T-helper 2 cell treated with Interferon-gamma antibody and Interleukin-4, amounts not matched to agents 5 μg/mL and 100 μg/mL, for 36 hours (primary cell): ENCODE data around the gene HOXB2.
"Not testable (repeated sequence)": the region's sequence is repeated elsewhere in the genome, so short reads cannot be mapped to it uniquely, and the experiment has no call there.

Experiments used
- DNase-seq: peaks from one replicate; pipeline ENCODE4 v3.0.0; 2021; ENCODE audit warnings: low spot score
- H3K27ac Mint-ChIP-seq: one replicate; pipeline ENCODE4 v1.8.0; 2021; ENCODE audit warnings: mild to moderate bottlenecking, mixed read lengths
- H3K27me3 Mint-ChIP-seq: one replicate; pipeline ENCODE4 v1.8.0; 2021; ENCODE audit warnings: low read depth, mixed read lengths
- H3K36me3 Mint-ChIP-seq: one replicate; pipeline ENCODE4 v1.8.0; 2021; ENCODE audit warnings: low read depth, mixed read lengths
- H3K4me1 Mint-ChIP-seq: one replicate; pipeline ENCODE4 v1.8.0; 2021; ENCODE audit warnings: low read depth, mixed read lengths
- H3K4me3 Mint-ChIP-seq: one replicate; pipeline ENCODE4 v1.8.0; 2022; ENCODE audit warnings: mild to moderate bottlenecking, moderate library complexity, mixed read lengths
- H3K9me3 Mint-ChIP-seq: one replicate; pipeline ENCODE4 v1.8.0; 2021; ENCODE audit warnings: mixed read lengths

Gene HOXB2

DNA sequence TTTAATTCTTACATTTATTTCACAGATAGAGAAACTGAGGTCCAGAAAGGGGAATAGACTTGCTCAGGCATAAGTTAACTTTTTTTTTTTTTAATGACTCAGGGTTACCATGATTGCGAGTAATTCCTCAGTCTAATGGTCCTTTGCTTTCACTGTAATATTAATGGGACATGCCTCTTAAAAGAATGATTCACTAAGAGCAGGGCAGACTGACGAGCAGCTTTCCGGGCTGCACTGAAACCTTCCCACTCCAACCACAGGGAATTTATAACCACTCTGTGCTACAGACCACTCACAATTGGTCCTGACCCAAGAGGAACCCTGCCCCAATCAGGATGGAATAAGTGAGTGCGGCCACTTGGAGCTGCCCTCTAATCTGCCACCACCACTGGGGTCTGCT is 5.7 kb downstream of the HOXB2 start:
- Mint-ChIP-seq H3K36me3 (peaks cover 20% of the 10 kb centered on the region), H3K27ac (no peak overlapping the region), H3K27me3 (peaks cover 13% of the 10 kb centered on the region), H3K9me3 (no peaks in the 10 kb centered on the region), H3K4me3 (no peak overlapping the region), H3K4me1 (peaks cover 18% of the 10 kb centered on the region)
- DNase-seq = no peak

- H3K27ac Mint-ChIP-seq = no peak overlapping the region
These were observed 7.6 kb downstream of the HOXB2 start for GRCh38 chr17:48537316-48537715.

DNA sequence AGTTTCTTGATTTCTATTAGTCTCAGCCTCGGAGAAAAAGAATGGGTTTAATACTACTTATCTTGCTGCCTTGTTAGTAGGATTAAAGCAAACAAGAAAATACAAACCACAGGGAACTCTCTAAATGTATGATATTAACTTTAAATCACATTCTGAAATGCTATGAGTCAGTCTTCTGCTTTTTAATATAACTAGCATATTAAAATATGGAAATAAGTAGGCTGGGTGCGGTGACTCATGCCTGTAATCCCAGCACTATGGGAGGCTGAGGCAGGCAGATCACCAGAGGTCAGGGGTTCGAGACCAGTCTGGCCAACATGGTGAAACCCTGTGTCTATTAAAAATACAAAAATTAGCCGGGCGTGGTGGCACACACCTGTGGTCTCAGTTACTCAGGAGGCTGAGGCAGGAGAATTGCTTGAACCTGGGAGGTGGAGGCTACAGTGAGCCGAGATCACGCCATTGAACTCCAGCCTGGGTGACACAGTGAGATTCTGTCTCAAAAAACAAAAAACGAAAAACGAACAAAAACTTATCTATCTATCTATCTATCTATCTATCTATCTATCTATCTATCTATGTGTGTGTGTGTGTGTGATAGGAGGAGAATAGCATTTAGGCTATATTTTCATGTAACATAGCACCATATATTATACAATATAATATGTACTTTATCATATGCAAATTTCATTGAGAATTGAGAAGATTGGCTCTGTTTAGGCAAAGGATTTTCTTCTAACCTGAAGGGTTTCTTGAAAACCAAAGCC is 8.9 kb downstream of the HOXB2 start:
- not testable (repeated sequence) for H3K9me3 Mint-ChIP-seq, H3K36me3 Mint-ChIP-seq, H3K4me3 Mint-ChIP-seq, DNase-seq, H3K4me1 Mint-ChIP-seq, H3K27ac Mint-ChIP-seq
- peaks cover 10% of the 10 kb centered on the region for H3K27me3 Mint-ChIP-seq

More at GRCh38 chr17:48537316-48537715, 7.6 kb downstream of the HOXB2 start:
- Mint-ChIP-seq H3K4me1 (peaks cover 15% of the 10 kb centered on the region), H3K4me3 (no peak overlapping the region), H3K27me3 (peaks cover 13% of the 10 kb centered on the region), H3K36me3 (peaks cover 10% of the 10 kb centered on the region), H3K9me3 (no peaks in the 10 kb centered on the region)
- no peak for DNase-seq

DNA sequence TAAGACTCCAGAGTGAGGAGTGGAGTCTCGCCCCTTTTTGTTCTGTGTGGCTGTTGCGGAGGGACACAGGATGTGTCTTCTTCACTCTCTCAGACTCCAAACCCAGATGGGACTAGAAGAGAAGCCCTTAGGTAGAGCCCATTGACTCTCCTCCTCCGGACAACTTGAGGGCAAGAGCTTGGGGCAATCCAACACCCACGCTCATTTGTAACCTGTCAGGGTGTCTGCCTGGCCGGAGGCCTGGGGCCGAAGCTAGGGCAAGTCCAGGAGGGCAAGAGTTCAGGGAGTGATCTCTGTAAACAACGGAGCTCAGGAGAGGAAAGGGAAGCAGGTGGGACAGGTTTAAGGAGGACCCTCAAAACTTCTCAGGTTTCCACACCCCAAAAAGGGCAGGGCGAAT is 12.6 kb downstream of the HOXB2 start:
- H3K9me3 Mint-ChIP-seq = no peaks in the 10 kb centered on the region
- H3K36me3 Mint-ChIP-seq = no peaks in the 10 kb centered on the region
- no peak overlapping the region for H3K4me3 Mint-ChIP-seq
- no peak for DNase-seq
- H3K4me1 Mint-ChIP-seq = no peaks in the 10 kb centered on the region
- H3K27ac Mint-ChIP-seq = no peak overlapping the region
- peaks cover 18% of the 10 kb centered on the region for H3K27me3 Mint-ChIP-seq

- H3K4me3 Mint-ChIP-seq = no peak within 1 kb of the TSS
- H3K9me3 Mint-ChIP-seq = no peaks in the 10 kb centered on the region
- no peak within 1 kb of the TSS for H3K27ac Mint-ChIP-seq
- no peaks in the 10 kb centered on the region for H3K4me1 Mint-ChIP-seq
- DNase-seq = no peak
- H3K36me3 Mint-ChIP-seq = peaks cover 6% of the 10 kb centered on the region
- peaks cover 25% of the 10 kb centered on the region for H3K27me3 Mint-ChIP-seq
These were observed 14.0 kb downstream of the HOXB2 start, which contains the start of gene HOXB1 for GRCh38 chr17:48530887-48531272. HOXB1 (minus strand) TSS chr17:48531011; CDS start chr17:48530904, 107 bp downstream.

- no peak for DNase-seq
- no peaks in the 10 kb centered on the region for H3K9me3 Mint-ChIP-seq
- H3K36me3 Mint-ChIP-seq = peaks cover 7% of the 10 kb centered on the region
- H3K27me3 Mint-ChIP-seq = peaks cover 30% of the 10 kb centered on the region
- H3K4me1 Mint-ChIP-seq = no peaks in the 10 kb centered on the region
- H3K27ac Mint-ChIP-seq = no peak overlapping the region
- H3K4me3 Mint-ChIP-seq = no peak overlapping the region
These were observed 14.6 kb downstream of the HOXB2 start for GRCh38 chr17:48530208-48530886.

- Mint-ChIP-seq H3K36me3 (peaks cover 7% of the 10 kb centered on the region), H3K27me3 (peaks cover 37% of the 10 kb centered on the region), H3K4me1 (no peaks in the 10 kb centered on the region), H3K9me3 (no peaks in the 10 kb centered on the region), H3K4me3 (no peak overlapping the region), H3K27ac (no peak overlapping the region)
- no peak for DNase-seq
These were observed 15.3 kb downstream of the HOXB2 start for GRCh38 chr17:48529683-48530009.

- no peaks in the 10 kb centered on the region for H3K9me3 Mint-ChIP-seq
- H3K4me1 Mint-ChIP-seq = no peaks in the 10 kb centered on the region
- H3K36me3 Mint-ChIP-seq = peaks cover 7% of the 10 kb centered on the region
- H3K4me3 Mint-ChIP-seq = no peak overlapping the region
- H3K27ac Mint-ChIP-seq = no peak overlapping the region
- peaks cover 40% of the 10 kb centered on the region for H3K27me3 Mint-ChIP-seq
- no peak for DNase-seq
These were observed 15.8 kb downstream of the HOXB2 start for GRCh38 chr17:48528936-48529682.

DNA sequence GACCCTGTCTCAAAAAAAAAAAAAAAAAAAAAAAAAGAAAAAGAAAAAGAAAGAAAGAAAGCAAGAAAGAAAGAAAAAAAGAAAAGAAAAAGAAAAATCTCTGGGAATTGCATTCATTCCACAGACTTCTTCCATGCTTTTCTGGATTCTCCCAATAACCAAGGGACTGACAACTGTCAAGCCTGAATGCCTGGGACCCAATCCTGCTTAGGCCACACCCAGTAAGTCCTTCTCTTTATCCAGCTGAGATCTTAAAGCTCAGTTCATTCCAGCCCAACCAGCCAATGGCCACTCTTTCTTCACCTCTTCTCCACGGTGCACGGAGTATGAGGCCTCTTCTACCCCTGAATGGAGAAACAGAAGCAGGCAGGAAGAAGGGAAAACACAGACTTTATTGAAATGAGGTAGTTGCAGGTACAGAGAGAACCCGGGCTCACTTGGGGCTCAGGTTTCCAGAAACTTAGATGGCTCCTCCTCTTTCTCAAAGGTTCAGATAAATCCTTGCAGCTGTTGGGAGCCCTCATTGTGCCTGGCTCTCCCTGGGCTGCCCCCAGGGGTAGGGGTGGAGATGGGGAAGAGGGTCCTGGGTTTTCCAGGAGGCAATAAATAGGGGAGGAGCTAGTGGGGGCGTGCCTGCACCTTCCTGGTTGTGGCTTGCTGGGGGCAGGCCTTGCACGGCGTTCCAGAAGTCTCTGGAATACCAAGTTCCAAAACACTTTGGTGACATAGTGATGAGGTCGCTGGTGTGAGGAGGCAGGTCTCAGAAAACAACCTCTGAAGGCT is 16.6 kb downstream of the HOXB2 start:
- no peak for DNase-seq
- H3K27me3 Mint-ChIP-seq = peaks cover 46% of the 10 kb centered on the region

DNA sequence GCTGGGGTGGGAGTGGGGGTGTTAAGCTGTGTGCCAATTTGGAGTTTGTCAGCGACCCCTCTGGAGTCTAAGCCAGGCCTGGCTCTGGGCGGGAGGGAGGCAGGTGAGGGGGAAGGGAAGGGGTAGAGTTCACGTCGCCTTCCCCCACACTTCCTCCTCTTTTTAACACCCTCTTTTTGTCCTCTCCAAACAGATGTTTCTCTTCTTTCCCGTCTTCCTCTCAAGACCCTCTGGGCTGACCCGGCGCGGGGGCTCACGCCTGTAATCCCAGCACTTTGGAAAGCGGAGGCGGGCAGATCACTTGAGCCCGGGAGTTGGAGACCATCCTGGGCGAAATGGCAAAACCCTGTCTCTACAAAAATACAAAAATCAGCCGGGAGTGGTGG is 17.4 kb downstream of the HOXB2 start:
- H3K36me3 Mint-ChIP-seq = peaks cover 7% of the 10 kb centered on the region
- no peaks in the 10 kb centered on the region for H3K9me3 Mint-ChIP-seq
- H3K4me1 Mint-ChIP-seq = no peaks in the 10 kb centered on the region
- no peak overlapping the region for H3K4me3 Mint-ChIP-seq
- DNase-seq = no peak
- peaks cover 51% of the 10 kb centered on the region for H3K27me3 Mint-ChIP-seq
- no peak overlapping the region for H3K27ac Mint-ChIP-seq

More for the DNA sequence above, 16.6 kb downstream of the HOXB2 start:
- Mint-ChIP-seq H3K27ac (no peak overlapping the region), H3K4me1 (no peaks in the 10 kb centered on the region), H3K9me3 (no peaks in the 10 kb centered on the region), H3K4me3 (no peak overlapping the region), H3K36me3 (peaks cover 7% of the 10 kb centered on the region)

DNA sequence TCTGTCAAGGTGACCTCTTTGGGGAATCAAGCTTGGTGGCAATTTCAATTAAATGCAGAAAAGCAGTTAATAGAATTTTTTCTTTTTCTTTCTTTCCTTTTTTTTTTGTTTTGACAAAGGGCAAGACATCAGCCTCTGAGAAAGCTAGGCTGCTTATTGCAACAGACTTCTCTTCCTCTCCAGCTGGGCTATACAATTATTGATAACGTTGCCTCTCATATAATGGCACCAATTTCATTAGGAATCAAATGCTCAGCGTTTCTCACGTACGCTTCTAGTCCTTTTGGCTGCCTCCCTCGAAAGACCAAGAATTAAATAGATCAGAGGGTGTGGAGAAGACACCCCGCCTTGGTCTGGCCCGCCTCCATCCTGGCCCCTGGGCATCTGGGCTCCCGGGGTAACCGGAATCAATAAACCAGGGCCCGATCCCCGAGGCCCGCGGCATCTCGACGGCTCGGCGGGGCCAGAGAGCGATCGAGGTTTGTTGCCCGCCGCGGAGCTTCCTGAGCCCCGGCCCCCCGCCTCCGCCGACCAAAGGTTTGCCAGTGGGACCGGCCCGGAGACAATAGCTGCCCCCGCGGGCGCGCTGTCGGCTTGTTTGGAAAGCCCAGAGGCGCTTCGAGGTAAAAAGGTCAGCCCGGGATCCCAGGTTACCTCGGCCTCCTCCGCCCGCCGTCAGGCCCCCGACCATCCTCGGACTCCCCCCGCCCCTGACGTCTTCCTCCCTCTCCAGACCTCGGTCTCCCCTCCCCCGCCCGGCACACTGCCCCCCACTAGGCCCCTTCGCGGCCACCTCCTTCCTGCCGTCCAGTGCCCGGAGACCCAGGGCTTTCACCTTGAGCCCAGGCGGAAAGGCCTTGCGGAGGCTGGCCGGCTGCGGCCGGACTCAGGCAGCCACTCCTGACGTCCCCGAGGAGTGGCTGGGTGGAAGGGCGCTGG is 18.0 kb downstream of the HOXB2 start:
- Mint-ChIP-seq H3K36me3 (peaks cover 7% of the 10 kb centered on the region), H3K27ac (no peak overlapping the region), H3K9me3 (no peaks in the 10 kb centered on the region), H3K4me1 (no peaks in the 10 kb centered on the region), H3K4me3 (no peak overlapping the region), H3K27me3 (peaks cover 56% of the 10 kb centered on the region)
- DNase-seq = no peak

DNA sequence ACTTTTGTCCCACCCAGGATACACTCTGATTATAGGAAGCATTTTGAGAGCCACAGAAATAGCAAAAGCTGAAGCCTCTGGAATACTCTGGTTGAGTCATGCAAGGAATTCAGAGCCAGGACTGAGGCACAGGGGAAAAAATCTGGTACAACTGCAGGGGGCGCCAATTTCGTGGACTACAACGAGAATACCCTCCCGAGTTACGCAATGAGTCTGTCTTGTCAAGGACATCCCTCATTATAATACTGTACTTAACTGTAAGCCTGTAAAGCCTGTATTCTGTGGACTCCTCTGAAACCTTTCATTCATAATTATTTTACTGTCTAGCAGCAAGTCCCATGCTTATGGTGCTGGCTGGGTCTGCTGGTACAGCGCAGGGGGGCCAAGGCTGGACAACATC is 21.9 kb downstream of the HOXB2 start:
- Mint-ChIP-seq H3K36me3 (peaks cover 7% of the 10 kb centered on the region), H3K27me3 (peaks cover 59% of the 10 kb centered on the region), H3K27ac (no peak overlapping the region), H3K4me3 (no peak overlapping the region), H3K4me1 (peaks cover 4% of the 10 kb centered on the region), H3K9me3 (no peaks in the 10 kb centered on the region)
- DNase-seq = no peak
